ENCODE measurements around the gene SLC16A12. TPM values are rescaled to one million over a fixed set of nuclear protein-coding genes. Genes with fewer than 3 reads are reported as not detected.

Gene SLC16A12
- total and polyA plus RNA-seq, 8 donors = 6.0 to 38.2 (median 23.6) TPM

- Histone ChIP-seq H3K9me3 (no peaks in the 10 kb centered on the region), H3K36me3 (no peaks in the 10 kb centered on the region), H3K4me1 (peaks cover 8 to 13% (median 9%) of the 10 kb centered on the region in 3 donors), H3K27ac (no peak overlapping the region), H3K4me3 (no peak overlapping the region), H3K27me3 (no peaks in the 10 kb centered on the region)
- intact Hi-C loops (cut with DNase I) = no loop called here
- DNase-seq (no peak), FAIRE-seq (no peak), ATAC-seq (no peak)
- 79 to 93% methylated on average over 3 of the region's 3 CpGs for WGBS, 2 donors
- TF ChIP-seq, protein P1, sequence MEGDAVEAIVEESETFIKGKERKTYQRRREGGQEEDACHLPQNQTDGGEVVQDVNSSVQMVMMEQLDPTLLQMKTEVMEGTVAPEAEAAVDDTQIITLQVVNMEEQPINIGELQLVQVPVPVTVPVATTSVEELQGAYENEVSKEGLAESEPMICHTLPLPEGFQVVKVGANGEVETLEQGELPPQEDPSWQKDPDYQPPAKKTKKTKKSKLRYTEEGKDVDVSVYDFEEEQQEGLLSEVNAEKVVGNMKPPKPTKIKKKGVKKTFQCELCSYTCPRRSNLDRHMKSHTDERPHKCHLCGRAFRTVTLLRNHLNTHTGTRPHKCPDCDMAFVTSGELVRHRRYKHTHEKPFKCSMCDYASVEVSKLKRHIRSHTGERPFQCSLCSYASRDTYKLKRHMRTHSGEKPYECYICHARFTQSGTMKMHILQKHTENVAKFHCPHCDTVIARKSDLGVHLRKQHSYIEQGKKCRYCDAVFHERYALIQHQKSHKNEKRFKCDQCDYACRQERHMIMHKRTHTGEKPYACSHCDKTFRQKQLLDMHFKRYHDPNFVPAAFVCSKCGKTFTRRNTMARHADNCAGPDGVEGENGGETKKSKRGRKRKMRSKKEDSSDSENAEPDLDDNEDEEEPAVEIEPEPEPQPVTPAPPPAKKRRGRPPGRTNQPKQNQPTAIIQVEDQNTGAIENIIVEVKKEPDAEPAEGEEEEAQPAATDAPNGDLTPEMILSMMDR (IDR thresholded peaks at IDR 0.05) = no peak
These were observed 8.4 kb upstream of the SLC16A12 start for GRCh38 chr10:89543841-89544240.

DNA sequence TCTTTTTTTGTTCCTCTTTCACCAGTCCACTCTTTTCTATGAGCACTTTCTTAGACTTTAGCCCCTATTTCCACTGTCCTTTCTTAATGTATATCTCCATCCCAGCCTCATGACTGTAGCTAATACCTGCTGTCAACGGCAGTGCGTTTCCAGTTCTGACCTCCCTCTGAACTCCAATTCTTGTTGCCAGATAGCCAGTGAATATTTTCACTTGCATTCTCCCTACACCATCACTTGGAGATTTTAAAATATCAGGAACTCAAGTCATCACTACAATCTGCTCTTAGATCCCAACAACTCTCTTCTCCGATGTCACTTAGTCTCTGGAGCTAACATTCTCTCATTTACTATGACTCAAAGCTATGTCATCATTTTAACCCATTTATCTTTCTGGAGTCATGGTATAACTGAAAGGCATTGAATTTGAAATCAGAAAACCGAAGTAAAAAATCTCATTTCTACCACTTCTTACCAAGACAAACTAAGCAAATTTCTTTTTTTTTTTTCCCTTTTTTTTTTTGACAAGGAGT lies 5.1 kb upstream of the SLC16A12 start:
- H3K4me3 ChIP-seq = no peak overlapping the region
- no peak for ATAC-seq
- H3K27me3 ChIP-seq = no peaks in the 10 kb centered on the region
- intact Hi-C loops (cut with DNase I) = no loop called here
- no peaks in the 10 kb centered on the region for H3K36me3 ChIP-seq
- FAIRE-seq = no peak
- H3K4me1 ChIP-seq = no peaks in the 10 kb centered on the region
- WGBS, 2 donors = 91% methylated on average over 4 of the region's 4 CpGs
- TF ChIP-seq, protein P1 (IDR thresholded peaks at IDR 0.05) = no peak
- no peaks in the 10 kb centered on the region for H3K9me3 ChIP-seq
- no peak for DNase-seq
- H3K27ac ChIP-seq = no peak overlapping the region

GRCh38 chr10:89537364-89537763 lies 2.0 kb upstream of the SLC16A12 start:
- 78 to 79% methylated on average over 1 of the region's 1 CpG for WGBS, 2 donors
- DNase-seq = no peak

DNA sequence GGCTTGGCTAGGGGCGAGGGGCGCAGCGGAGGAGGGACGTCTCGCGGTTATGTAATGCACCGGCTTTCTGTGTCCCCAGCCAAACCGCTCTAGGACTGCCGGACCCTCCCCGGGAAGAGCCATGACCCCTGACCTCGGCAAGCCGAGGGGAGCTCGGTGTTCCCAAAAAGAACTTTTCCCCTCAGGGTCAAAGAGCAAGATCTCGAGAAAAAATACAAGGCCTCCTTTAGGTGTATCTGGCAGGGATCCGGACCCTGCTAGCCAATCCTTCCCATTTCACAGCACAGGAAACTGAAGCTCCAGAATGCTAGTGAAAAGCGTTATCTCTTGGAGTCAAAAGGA lies 590 bp upstream of the SLC16A12 start:
- no peaks in the 10 kb centered on the region for H3K27me3 ChIP-seq
- peak overlapping the region; percentile 35 to 62 (median 40) for H3K4me3 ChIP-seq

More at GRCh38 chr10:89537364-89537763, 2.0 kb upstream of the SLC16A12 start:
- no peak for FAIRE-seq
- TF ChIP-seq, protein P1 (IDR thresholded peaks at IDR 0.05) = no peak
- Histone ChIP-seq H3K4me1 (no peaks in the 10 kb centered on the region), H3K9me3 (no peaks in the 10 kb centered on the region), H3K4me3 (no peak overlapping the region), H3K27ac (no peak overlapping the region), H3K36me3 (no peaks in the 10 kb centered on the region), H3K27me3 (no peaks in the 10 kb centered on the region)
- intact Hi-C loops (cut with DNase I) = loop anchor here in 1 of 3 donors (10.0 kb wide), 1 partner anchor 63 kb away; no protein-coding TSS in a partner anchor
- ATAC-seq = no peak

DNA sequence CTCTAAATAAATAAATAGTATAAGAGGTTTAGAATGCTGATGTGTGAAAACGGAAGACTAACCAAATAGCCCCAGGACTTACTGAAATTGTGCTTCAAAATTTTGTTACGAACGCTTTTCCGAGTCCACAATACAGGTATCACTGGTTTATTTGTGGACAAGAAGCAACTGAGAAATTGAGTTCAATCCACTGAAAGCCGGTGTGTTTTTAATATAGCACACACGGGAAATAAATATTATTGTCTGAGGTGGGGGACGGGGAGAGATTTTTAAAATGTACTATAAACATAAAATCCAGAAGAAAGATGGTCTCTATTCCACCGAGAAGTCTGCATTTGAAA lies 598 bp downstream of the SLC16A12 start:
- Histone ChIP-seq H3K4me3 (peak overlapping the region; percentile 35 to 62 (median 40)), H3K9me3 (no peaks in the 10 kb centered on the region), H3K36me3 (no peaks in the 10 kb centered on the region), H3K27me3 (no peaks in the 10 kb centered on the region), H3K27ac (peak overlapping the region in 3 of 4 donors; percentile 63 to 87 (median 80)), H3K4me1 (no peaks in the 10 kb centered on the region)
- intact Hi-C loops (cut with DNase I) = loop anchor here in 1 of 3 donors (10.0 kb wide), 1 partner anchor 60 kb away; no protein-coding TSS in a partner anchor
- no peak for FAIRE-seq
- TF ChIP-seq, protein P1 (IDR thresholded peaks at IDR 0.05) = no peak
- WGBS, 2 donors = 5 to 9% methylated on average over 8 of the region's 8 CpGs
- no peak for DNase-seq
- no peak for ATAC-seq

More for the DNA sequence above, 590 bp upstream of the SLC16A12 start:
- Histone ChIP-seq H3K36me3 (no peaks in the 10 kb centered on the region), H3K9me3 (no peaks in the 10 kb centered on the region), H3K4me1 (no peaks in the 10 kb centered on the region), H3K27ac (peak overlapping the region in 3 of 4 donors; percentile 63 to 87 (median 80))
- peak in 3 of 4 donors; percentile 2 to 3 (median 2) for ATAC-seq
- WGBS, 2 donors = 10 to 12% methylated on average over 15 to 16 of the region's 16 CpGs
- no peak for DNase-seq
- TF ChIP-seq, protein P1 (IDR thresholded peaks at IDR 0.05) = no peak
- FAIRE-seq = no peak
- intact Hi-C loops (cut with DNase I) = loop anchor here in 1 of 3 donors (10.0 kb wide), 1 partner anchor 61 kb away; no protein-coding TSS in a partner anchor
